ENCODE results near the gene DNAJB2.
"Not testable (repeated sequence)": the region's sequence is repeated elsewhere in the genome, so short reads cannot be mapped to it uniquely, and the experiment has no call there.

Gene DNAJB2

GRCh38 chr2:219258942-219259341, 20.2 kb upstream of the DNAJB2 start:
- not testable (repeated sequence) for DNase-seq

DNA sequence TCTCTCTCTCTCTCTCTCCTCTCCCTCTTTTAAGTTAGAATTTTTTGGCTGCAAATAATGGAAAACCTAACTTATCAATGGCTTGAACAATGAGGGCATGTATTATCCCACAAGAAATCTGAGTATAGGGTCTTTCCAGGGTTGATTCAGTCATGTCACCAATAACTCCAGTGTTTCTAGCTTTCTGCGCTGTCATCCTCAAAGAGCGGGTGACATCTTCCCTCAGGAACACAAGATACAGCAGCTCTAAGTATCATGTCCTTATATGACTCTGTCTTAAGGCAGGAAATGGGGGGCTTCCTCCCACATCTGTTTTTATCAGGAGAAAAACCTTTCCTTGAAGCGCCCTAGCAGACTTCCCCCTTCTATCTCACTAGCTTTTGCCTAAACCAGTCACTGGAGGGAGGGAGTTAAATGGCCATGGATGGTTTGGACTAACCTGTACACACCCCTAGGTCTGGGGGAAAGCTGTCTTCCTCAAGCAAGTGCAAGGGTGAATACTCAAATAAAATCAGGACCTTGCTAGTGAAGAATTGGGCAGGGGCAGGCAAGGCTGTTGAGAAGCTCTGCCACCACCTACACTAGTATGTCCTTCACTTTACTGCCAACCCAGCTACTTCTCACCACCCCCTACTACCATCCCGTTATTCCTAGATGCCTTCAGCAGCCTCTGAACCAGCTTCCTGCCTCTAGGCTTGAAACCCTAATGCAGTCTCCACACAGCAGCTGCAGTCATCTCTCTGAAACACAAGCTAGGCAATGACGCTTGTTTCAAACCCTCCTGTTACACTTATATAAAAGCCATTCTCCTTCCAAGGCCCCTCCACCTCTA, 17.9 kb upstream of the DNAJB2 start:
- no peak for DNase-seq

DNA sequence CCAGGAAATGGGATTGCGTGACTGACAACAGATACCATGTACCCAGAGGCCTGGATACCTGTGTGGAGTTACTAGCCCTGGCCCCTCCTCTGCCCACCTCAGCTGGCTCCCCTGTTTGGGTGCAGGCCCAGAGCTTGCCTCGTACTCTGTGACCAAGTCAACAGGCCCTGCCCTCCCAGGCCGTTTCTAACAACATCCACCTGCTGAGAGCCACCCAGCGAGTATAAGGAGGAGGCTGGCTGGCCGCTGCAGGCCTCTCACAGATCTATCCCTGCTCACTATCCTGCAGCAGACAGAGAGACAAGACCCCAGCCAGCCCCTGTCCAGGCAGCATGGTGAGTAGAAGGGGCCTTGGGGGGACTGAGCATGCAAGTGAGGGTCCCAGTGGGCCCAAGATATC, 12.9 kb upstream of the DNAJB2 start:
- DNase-seq: no peak

DNA sequence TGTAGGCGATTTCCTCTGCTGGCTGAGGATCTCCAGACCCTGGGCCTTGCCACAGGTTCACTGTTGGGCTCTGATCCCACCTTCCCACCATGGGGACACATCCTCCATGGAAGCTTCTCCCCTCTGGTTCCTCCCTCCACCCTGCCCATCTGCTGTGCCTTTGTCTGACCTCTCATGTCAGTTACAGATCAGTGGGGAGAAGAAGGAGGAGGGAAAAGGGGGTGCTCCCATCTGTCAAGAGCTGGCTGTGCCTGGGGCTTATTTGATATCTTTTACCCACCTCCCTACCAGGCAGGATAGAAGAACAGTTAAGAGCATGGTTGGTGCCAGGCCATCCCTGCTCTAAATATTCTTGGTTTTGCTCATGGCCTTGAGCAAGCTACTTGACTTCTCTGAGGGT, 12.3 kb upstream of the DNAJB2 start:
- no peak for DNase-seq

DNA sequence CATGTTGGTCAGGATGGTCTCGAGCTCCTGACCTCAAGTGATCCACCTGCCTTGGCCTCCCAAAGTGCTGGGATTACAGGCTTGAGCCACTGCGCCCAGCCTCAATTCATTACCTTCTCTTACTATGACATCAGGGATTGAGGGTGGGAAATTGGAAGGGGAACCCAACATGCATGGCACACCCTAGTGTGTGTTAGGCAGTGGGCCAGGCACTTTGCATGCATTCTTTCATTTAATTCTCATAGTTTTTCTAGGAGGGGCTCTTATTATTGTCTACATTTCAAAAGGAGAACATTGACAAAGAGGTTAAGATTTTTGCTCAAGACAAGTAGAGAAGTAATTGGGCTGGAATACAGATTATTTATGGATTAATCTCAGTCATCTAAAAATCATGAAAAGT, 10.9 kb upstream of the DNAJB2 start:
- no peak for DNase-seq

GRCh38 chr2:219269362-219270054, 9.7 kb upstream of the DNAJB2 start:
- DNase-seq: no peak

GRCh38 chr2:219270055-219270372, 9.2 kb upstream of the DNAJB2 start:
- DNase-seq: no peak

DNA sequence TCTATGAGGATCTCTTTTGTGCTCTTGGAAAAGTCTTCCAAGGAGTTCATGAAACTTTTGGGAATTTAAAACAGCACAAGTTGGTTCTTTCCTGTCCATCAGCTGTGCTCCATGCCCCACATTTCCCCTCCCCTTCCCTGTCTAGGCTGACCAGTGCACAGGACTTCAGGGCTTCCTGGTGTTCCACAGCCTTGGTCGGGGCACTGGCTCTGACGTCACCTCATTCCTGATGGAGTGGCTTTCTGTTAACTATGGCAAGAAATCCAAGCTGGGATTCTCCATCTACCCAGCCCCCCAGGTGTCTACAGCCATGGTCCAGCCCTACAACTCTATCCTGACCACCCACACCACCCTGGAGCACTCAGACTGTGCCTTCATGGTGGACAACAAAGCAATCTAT, 8.1 kb upstream of the DNAJB2 start:
- DNase-seq: no peak

DNA sequence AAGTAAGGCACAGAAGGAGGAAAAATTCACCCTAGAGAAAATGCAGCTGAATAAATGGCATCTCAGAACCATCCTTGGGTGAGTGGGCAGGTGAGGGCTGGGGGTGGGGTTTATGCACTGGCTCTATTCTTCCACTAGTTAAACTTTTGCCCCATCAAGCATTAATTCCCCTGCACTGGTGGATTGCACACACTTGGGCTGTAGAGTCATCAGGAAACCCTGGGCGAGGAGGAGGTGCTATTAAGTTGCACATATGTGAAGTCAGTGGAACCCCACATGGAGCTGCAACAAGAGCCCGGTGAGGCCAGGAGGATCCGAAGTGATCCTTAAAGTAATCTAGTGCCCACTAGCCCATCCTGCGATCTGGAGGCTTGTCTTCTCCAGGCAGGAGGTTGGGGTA, 6.8 kb upstream of the DNAJB2 start:
- DNase-seq: no peak

DNA sequence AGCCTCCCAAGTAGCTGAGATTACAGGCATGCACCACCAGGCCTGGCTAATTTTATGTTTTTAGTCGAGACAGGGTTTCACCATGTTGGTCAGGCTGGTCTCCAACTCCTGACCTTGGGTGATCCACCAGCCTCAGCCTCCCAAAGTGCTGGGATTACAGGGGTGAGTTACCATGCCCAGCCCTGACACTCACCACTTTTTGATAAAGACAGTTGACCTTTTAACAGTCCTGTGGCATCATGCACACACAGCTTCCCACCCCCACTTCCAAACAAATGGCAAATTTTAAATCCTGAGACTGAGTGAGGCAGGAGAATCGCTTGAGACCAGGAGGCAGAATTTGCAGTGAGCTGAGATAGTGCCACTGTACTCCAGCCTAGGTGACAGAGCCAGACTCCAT, 6.2 kb upstream of the DNAJB2 start:
- DNase-seq: no peak

DNA sequence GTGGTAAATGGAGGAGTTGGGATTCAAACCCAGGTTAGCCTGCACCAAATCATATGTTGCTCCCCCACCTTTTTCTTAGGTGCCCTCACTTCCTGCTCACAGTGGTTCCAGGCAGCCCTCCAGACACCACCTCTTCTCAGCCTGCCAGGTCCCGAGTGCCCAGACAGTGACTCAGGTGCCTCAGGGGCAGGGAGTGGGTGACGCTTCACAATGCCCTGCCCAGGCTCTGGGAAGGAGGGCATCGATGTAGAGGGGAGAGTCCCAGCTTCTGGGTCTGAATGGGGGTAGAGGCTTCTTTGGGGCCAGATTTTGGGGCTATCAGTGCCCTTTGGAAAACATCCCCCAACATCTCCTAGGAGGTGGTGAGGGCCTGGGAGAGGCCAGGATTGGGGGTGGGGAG, 5.2 kb upstream of the DNAJB2 start:
- DNase-seq: no peak

DNA sequence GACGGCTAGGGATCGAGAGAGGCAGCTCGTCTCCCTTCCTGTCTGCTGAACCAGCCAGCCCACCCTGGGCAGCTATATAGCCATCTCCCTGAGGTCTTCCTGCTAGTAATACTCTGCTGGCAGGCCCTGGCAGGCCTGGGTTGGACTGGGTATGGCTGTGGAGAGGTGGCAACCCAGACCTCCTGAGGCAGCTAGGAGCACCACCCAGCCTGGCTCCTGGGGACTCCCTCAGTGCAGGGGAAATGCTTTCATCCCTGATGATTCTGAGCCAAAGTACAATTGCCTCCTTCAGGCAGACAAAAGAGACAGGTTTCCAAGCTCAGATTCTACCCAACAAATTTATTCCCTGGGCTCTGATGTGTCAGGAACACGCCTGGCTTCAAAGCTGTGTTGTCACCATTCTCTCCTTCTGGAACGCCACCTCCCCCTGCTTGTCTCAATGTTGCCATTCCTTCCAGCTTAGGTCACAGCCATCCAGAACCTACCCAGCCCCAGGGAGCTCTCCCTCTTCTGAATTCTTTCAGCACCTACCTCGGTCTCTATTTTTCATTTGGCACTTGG, 4.7 kb upstream of the DNAJB2 start:
- DNase-seq: no peak

GRCh38 chr2:219277703-219278654, 1.2 kb upstream of the DNAJB2 start:
- peak in 12 of 14 donors; percentile 52 to 84 (median 76) for DNase-seq

- no peak for DNase-seq
Measured at GRCh38 chr2:219278655-219279150, 463 bp upstream of the DNAJB2 start.

DNA sequence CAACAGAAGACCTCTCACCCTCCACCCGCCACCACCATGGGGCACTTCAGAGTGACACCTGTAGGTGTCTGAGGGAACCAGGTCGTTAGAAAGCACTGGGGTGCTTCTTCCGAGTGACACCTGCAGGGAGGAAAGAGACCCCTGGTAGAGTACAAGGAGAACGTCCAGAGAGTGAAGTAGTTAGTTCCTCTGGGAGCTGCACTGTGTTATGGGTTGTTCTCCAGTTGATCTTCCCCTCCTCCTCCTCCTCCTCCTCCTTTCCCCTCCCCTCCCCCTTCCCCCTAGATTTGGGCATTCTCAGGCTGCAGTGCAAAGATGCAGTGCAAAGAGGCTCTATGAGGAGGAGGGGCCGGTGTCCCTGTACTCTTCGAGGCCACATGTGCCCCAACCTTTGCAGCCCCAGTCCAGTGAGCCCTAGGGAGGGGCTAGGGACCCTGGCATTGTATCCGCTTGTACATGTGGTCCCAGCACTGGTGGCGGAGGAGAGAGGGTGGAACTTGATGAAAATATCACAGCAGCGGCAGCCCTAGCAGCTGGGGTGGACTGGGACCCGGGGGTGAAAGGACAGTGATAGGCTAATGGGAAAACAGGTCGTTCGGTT, 850 bp downstream of the DNAJB2 start:
- DNase-seq: peak in 4 of 14 donors; percentile 33 to 70 (median 42)

GRCh38 chr2:219280651-219281050, 1.5 kb downstream of the DNAJB2 start:
- DNase-seq: peak in 2 of 14 donors; percentile 34 to 63

DNA sequence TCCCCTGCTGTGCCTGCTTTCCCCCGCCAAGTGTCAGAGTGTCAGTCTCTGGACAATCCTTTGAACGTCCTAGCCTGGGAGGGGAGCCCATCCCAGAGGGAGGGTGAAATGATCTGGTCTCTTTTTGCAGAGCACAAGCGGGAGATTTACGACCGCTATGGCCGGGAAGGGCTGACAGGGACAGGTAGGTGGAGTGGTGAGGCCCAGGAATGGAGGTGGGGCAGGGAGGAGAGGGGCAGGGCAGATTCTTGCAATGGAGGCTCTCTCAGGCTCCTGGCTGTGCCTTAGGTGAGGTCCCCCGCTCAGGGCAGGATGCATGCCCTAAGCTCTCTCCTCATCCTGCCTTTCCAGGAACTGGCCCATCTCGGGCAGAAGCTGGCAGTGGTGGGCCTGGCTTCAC, 2.4 kb downstream of the DNAJB2 start:
- peak in 1 of 14 donors; percentile 43 for DNase-seq

- DNase-seq: peak in 4 of 14 donors; percentile 15 to 32 (median 26)
Measured at GRCh38 chr2:219282375-219282774, 3.2 kb downstream of the DNAJB2 start.

DNA sequence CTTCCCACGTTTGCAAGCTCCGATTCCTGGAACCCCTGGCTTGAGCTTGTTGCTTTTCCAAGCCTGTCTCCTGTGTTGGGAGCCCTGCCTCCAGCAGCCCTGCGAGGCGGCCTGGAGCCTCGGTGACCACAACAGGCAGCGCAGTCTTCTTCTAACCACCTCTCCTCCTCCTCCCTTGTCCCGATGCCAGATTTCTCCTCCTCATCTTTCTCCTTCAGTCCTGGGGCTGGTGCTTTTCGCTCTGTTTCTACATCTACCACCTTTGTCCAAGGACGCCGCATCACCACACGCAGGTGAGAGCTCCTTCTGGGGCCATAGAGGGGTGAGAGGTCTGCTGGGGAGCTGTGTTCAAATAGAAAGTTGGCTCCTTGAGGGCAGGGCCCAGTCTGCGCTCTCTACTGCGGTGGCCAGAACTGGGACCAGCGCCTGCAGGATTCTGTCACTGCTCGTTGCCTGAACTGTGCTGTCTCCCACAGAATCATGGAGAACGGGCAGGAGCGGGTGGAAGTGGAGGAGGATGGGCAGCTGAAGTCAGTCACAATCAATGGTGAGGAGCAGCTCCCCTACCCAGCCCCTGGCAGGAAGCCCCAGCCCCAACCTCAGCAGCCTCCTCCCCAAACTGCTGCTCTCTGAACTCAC, 3.9 kb downstream of the DNAJB2 start:
- DNase-seq: peak in 2 of 14 donors; percentile 31 to 50

DNA sequence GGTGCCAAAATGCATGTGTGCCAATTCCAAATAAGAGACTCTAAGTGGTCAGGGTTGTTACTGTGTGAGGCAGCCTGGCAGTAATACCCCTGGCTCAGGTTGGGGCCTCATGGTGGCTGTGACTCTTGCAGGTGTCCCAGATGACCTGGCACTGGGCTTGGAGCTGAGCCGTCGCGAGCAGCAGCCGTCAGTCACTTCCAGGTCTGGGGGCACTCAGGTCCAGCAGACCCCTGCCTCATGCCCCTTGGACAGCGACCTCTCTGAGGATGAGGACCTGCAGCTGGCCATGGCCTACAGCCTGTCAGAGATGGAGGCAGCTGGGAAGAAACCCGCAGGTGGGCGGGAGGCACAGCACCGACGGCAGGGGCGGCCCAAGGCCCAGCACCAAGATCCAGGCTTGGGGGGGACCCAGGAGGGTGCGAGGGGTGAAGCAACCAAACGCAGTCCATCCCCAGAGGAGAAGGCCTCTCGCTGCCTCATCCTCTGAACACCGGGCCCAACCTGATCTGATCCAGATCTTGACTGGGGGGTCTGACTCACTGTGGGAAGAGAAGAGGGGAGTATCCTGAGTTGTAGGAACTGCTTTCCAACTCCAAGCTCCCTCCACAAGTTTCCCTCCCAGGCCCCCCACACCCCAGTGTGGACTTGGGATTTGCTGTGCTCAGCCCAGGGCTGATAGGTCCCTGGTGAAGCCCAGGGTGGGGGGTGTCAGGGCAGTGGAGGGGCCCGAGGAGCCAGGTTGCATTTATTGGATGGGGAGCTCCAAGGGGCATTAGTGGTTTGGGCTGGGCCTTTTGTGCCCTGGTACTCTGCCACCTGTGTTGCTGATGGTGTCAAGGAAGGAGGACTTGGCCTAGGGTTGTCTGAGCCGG, 5.6 kb downstream of the DNAJB2 start:
- peak in 1 of 14 donors; percentile 8 for DNase-seq
